ENCODE data around the gene CRACDL.

CRACDL gene

GRCh38 chr2:98801286-98801685 is 134.7 kb downstream of the CRACDL start:
- in situ Hi-C loops (cut with HindIII; ENCODE audit: low pct_ligation_motif_present, low pct_unique_long_range_greater_than_20kb, low sequenced_read_pairs): no loop called here
- no peak for DNase-seq

- DNase-seq: no peak
These were observed 135.5 kb downstream of the CRACDL start for GRCh38 chr2:98800330-98801064.

GRCh38 chr2:98799375-98800329 is 136.4 kb downstream of the CRACDL start:
- in situ Hi-C loops (cut with HindIII; ENCODE audit: low pct_ligation_motif_present, low pct_unique_long_range_greater_than_20kb, low sequenced_read_pairs): no loop called here
- DNase-seq: no peak

More at GRCh38 chr2:98800330-98801064, 135.5 kb downstream of the CRACDL start:
- in situ Hi-C loops (cut with HindIII; ENCODE audit: low pct_ligation_motif_present, low pct_unique_long_range_greater_than_20kb, low sequenced_read_pairs): no loop called here

GRCh38 chr2:98796775-98797544 is 139.1 kb downstream of the CRACDL start:
- DNase-seq: no peak
- in situ Hi-C loops (cut with HindIII; ENCODE audit: low pct_ligation_motif_present, low pct_unique_long_range_greater_than_20kb, low sequenced_read_pairs): no loop called here

- in situ Hi-C loops (cut with HindIII; ENCODE audit: low pct_ligation_motif_present, low pct_unique_long_range_greater_than_20kb, low sequenced_read_pairs): no loop called here
- no peak for DNase-seq
These were observed 139.9 kb downstream of the CRACDL start for GRCh38 chr2:98795891-98796676.

GRCh38 chr2:98793897-98794830 is 141.9 kb downstream of the CRACDL start:
- in situ Hi-C loops (cut with HindIII; ENCODE audit: low pct_ligation_motif_present, low pct_unique_long_range_greater_than_20kb, low sequenced_read_pairs): no loop called here
- no peak for DNase-seq

GRCh38 chr2:98793275-98793674 is 142.8 kb downstream of the CRACDL start:
- in situ Hi-C loops (cut with HindIII; ENCODE audit: low pct_ligation_motif_present, low pct_unique_long_range_greater_than_20kb, low sequenced_read_pairs): no loop called here
- DNase-seq: no peak

- DNase-seq: no peak
- in situ Hi-C loops (cut with HindIII; ENCODE audit: low pct_ligation_motif_present, low pct_unique_long_range_greater_than_20kb, low sequenced_read_pairs): no loop called here
These were observed 145.8 kb downstream of the CRACDL start for GRCh38 chr2:98790221-98790620.

GRCh38 chr2:98787700-98788099 is 148.3 kb downstream of the CRACDL start:
- no peak for DNase-seq
- in situ Hi-C loops (cut with HindIII; ENCODE audit: low pct_ligation_motif_present, low pct_unique_long_range_greater_than_20kb, low sequenced_read_pairs): no loop called here

- DNase-seq: no peak
- in situ Hi-C loops (cut with HindIII; ENCODE audit: low pct_ligation_motif_present, low pct_unique_long_range_greater_than_20kb, low sequenced_read_pairs): no loop called here
These were observed 149.8 kb downstream of the CRACDL start for GRCh38 chr2:98786179-98786578.

- in situ Hi-C loops (cut with HindIII; ENCODE audit: low pct_ligation_motif_present, low pct_unique_long_range_greater_than_20kb, low sequenced_read_pairs): no loop called here
These were observed 153.5 kb downstream of the CRACDL start for GRCh38 chr2:98782570-98782969.

GRCh38 chr2:98781822-98782221 is 154.2 kb downstream of the CRACDL start:
- DNase-seq: no peak

More at GRCh38 chr2:98782570-98782969, 153.5 kb downstream of the CRACDL start:
- no peak for DNase-seq

GRCh38 chr2:98778741-98779483 is 157.1 kb downstream of the CRACDL start:
- DNase-seq: no peak
- in situ Hi-C loops (cut with HindIII; ENCODE audit: low pct_ligation_motif_present, low pct_unique_long_range_greater_than_20kb, low sequenced_read_pairs): no loop called here

More at GRCh38 chr2:98781822-98782221, 154.2 kb downstream of the CRACDL start:
- in situ Hi-C loops (cut with HindIII; ENCODE audit: low pct_ligation_motif_present, low pct_unique_long_range_greater_than_20kb, low sequenced_read_pairs): no loop called here

GRCh38 chr2:98778151-98778550 is 157.9 kb downstream of the CRACDL start:
- in situ Hi-C loops (cut with HindIII; ENCODE audit: low pct_ligation_motif_present, low pct_unique_long_range_greater_than_20kb, low sequenced_read_pairs): no loop called here
- DNase-seq: no peak

GRCh38 chr2:98777710-98778109 is 158.3 kb downstream of the CRACDL start:
- DNase-seq: no peak
- in situ Hi-C loops (cut with HindIII; ENCODE audit: low pct_ligation_motif_present, low pct_unique_long_range_greater_than_20kb, low sequenced_read_pairs): no loop called here

GRCh38 chr2:98777076-98777475 is 158.9 kb downstream of the CRACDL start:
- DNase-seq: no peak
- in situ Hi-C loops (cut with HindIII; ENCODE audit: low pct_ligation_motif_present, low pct_unique_long_range_greater_than_20kb, low sequenced_read_pairs): no loop called here

Measured in ACHN (cell line).